Gastroesophageal sphincter (tissue), 4 donors: ENCODE measurements around the gene LTBP1. TPM values are rescaled to one million over a fixed set of nuclear protein-coding genes. Genes with fewer than 3 reads are reported as not detected.

Experiments
- ATAC-seq: fragments of 150-250 bp; one replicate; pipeline ENCODE4 v1.9.1; 2016; ENCODE audit warnings: mild to moderate bottlenecking, moderate library complexity
- H3K27ac ChIP-seq, 4 donors: fragments of 200-600 bp; sonication (generic) in 3 of 4; 1 replicate in 3 of 4; 2 replicates in 1 of 4; pipeline ENCODE4 v1.5.1; 2016 to 2019
- H3K27me3 ChIP-seq: fragments of 200-600 bp; sonication (generic); one replicate; pipeline ENCODE4 v1.5.1; 2019
- H3K36me3 ChIP-seq, 2 donors: fragments of 200-600 bp; sonication (generic); one replicate each; pipeline ENCODE4 v1.5.1; 2019; ENCODE audit warnings: control low read depth in 1 of 2
- H3K4me1 ChIP-seq, 3 donors: fragments of 200-600 bp; sonication (generic); 1 replicate in 2 of 3; 2 replicates in 1 of 3; pipeline ENCODE4 v1.5.1; 2016 to 2019; ENCODE audit warnings: control low read depth in 2 of 3
- H3K4me3 ChIP-seq, 2 donors: fragments of 200-600 bp; sonication (generic); one replicate each; pipeline ENCODE4 v1.5.1; 2019; ENCODE audit warnings: mild to moderate bottlenecking in 1 of 2, moderate library complexity in 1 of 2
- H3K9me3 ChIP-seq, 3 donors: fragments of 200-600 bp; sonication (generic); one replicate each; pipeline ENCODE4 v1.5.1; 2017 to 2019; ENCODE audit warnings: control low read depth in 2 of 3
- EP300 ChIP-seq: sonication (generic); formaldehyde crosslinking; IDR thresholded peaks from one replicate; pipeline ENCODE4 v1.6.1; 2017; ENCODE audit warnings: antibody characterized with exemption, mild to moderate bottlenecking
- POLR2A ChIP-seq, 2 donors: fragments of 450-650 bp; IDR thresholded peaks; one replicate each; pipeline ENCODE4 v1.6.1; 2017; ENCODE audit warnings: antibody characterized with exemption in 2 of 2, mild to moderate bottlenecking in 2 of 2, moderate library complexity in 1 of 2
- POLR2AphosphoS5 ChIP-seq: sonication (generic); formaldehyde crosslinking; IDR thresholded peaks from one replicate; pipeline ENCODE4 v1.6.1; 2017; ENCODE audit warnings: antibody characterized with exemption
- WGBS, 2 donors: methylation state at CpG; one replicate each; pipeline ENCODE4 v1.1.5; 2018; ENCODE audit warnings: low coverage in 1 of 2; 5-methylcytosine and 5-hydroxymethylcytosine counted together
- total RNA-seq, 4 donors: library from RNA; depleted of rRNA; stranded (reverse); fragments of >200 nt; gene quantifications; one replicate each; pipeline ENCODE4 v1.1.0, GENCODE V29; 2016
- TF ChIP-seq, protein P1 (sequence below), 4 experiments: fragments of 200-600 bp in 2 of 4; fragments of 450-650 bp in 2 of 4; sonication (generic) in 1 of 4; IDR thresholded peaks; one replicate each; pipeline ENCODE4 v1.5.1; 2017 to 2019; ENCODE audit warnings: antibody characterized with exemption in 4 of 4, mild to moderate bottlenecking in 2 of 4, moderate library complexity in 2 of 4

LTBP1 gene
- total RNA-seq, 4 donors from 2014 or later: 238 to 493 (median 378) TPM

DNA sequence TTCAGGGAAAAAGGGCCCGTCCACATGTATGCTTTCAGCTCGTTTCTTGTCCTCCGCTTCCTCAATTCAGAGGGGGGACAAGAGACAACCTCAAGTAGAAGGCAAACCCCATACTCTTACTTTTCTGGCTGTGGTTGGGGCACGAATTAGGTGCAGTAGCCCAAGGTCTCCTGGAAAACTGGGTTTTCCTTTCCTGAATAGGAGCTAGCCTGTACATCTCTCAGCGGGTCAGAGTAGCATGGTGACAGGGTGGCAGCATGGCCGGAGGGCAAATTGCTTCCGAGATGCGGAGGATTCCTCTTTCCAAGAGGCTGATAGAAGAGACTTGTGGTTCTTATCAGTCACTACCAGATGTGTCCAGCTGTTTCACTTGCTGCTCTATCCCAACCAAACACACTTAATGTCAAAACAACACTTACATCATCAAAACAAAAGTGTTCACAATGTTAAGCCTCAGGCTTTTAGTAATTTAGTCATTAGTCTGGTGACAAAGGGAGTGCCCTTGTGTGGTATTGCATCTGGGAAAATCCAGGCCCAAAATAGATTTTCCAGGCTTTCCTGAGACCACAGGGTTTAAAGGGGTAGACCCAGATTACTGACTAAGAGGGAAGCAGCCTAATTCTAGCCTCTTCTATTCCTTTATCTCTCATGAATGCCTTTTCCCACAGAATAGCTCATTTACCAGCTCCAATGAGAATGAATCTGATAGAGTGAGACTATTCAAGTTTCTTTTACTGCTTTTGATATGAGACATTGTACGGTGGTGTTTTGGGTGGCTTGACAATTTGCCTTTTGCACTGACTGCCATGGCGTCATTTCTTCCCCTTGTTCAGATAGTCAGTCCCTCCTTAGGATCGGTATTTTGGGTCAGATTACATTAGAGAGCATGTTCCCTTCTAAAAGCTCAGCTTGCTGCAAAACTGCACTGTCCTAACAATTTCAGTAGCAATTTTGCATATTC, 162.0 kb downstream of the LTBP1 start:
- no peak overlapping the region for H3K4me3 ChIP-seq
- peaks cover 12 to 49% (median 14%) of the 10 kb centered on the region in 3 donors for H3K4me1 ChIP-seq
- no peaks in the 10 kb centered on the region for H3K9me3 ChIP-seq
- TF ChIP-seq POLR2AphosphoS5: peak; percentile 67
- TF ChIP-seq, protein P1, sequence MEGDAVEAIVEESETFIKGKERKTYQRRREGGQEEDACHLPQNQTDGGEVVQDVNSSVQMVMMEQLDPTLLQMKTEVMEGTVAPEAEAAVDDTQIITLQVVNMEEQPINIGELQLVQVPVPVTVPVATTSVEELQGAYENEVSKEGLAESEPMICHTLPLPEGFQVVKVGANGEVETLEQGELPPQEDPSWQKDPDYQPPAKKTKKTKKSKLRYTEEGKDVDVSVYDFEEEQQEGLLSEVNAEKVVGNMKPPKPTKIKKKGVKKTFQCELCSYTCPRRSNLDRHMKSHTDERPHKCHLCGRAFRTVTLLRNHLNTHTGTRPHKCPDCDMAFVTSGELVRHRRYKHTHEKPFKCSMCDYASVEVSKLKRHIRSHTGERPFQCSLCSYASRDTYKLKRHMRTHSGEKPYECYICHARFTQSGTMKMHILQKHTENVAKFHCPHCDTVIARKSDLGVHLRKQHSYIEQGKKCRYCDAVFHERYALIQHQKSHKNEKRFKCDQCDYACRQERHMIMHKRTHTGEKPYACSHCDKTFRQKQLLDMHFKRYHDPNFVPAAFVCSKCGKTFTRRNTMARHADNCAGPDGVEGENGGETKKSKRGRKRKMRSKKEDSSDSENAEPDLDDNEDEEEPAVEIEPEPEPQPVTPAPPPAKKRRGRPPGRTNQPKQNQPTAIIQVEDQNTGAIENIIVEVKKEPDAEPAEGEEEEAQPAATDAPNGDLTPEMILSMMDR (IDR thresholded peaks at IDR 0.05): no peak
- TF ChIP-seq EP300: no peak
- no peak for TF ChIP-seq POLR2A (IDR thresholded peaks at IDR 0.05)
- WGBS, 2 donors: 53 to 61% methylated on average over 10 of the region's 11 CpGs
- ATAC-seq: peak; percentile 82
- H3K27ac ChIP-seq: peak overlapping the region in 3 of 4 donors; percentile 53 to 64 (median 55)
- no peaks in the 10 kb centered on the region for H3K36me3 ChIP-seq
- H3K27me3 ChIP-seq: no peaks in the 10 kb centered on the region

DNA sequence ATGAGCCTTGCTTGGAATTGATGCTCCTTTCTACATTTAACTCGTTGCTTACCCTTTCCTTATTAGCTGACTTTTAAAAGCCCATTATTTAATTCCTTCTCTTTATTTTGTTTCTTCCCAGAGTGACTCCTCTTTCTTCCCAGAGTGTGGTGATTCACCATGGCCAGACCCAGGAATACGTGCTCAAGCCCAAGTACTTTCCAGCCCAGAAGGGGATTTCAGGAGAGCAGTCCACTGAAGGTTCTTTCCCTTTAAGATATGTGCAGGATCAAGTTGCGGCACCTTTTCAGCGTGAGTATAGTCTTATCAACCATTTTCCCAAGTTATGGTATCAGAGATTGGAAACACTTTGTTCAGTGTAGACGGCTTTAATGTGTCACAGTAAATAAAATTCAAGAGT, 163.7 kb downstream of the LTBP1 start:
- WGBS, 2 donors: 59 to 70% methylated on average over 5 of the region's 5 CpGs
- Histone ChIP-seq H3K27ac (no peak overlapping the region), H3K4me3 (no peak overlapping the region), H3K36me3 (no peaks in the 10 kb centered on the region), H3K4me1 (peaks cover 3 to 34% (median 6%) of the 10 kb centered on the region in 3 donors), H3K27me3 (no peaks in the 10 kb centered on the region), H3K9me3 (no peaks in the 10 kb centered on the region)
- TF ChIP-seq POLR2AphosphoS5 (no peak), POLR2A (IDR thresholded peaks at IDR 0.05) (no peak), EP300 (no peak)
- TF ChIP-seq, protein P1 (IDR thresholded peaks at IDR 0.05): no peak
- ATAC-seq: no peak

DNA sequence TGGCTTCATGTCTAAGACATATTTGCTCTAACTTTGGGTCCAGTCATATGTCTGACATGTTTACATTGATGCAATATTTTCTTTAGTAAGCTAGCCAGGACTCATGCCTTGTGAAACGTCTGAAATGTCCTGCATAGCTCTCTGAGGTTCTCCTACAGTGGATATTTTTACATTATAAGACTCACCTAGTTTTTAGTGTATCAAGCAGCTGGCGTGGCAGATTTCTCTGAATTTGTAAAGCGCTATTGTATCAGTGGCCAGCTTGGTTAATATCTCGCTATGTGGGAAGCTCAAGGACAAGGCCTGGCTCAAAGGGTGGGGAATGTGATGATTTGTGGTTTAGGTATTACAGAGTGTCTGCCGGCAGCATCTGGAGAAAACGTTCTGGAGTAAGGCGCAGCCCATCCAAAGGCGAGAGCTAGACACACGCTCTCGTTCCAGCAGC, 164.3 kb downstream of the LTBP1 start:
- Histone ChIP-seq H3K4me3 (no peak overlapping the region), H3K27me3 (no peaks in the 10 kb centered on the region), H3K4me1 (peaks cover 3 to 34% (median 6%) of the 10 kb centered on the region in 3 donors), H3K36me3 (no peaks in the 10 kb centered on the region), H3K9me3 (no peaks in the 10 kb centered on the region), H3K27ac (peak overlapping the region in 2 of 4 donors; percentile 22 to 53)
- TF ChIP-seq, protein P1 (IDR thresholded peaks at IDR 0.05): no peak
- no peak for TF ChIP-seq POLR2AphosphoS5
- no peak for TF ChIP-seq POLR2A (IDR thresholded peaks at IDR 0.05)
- no peak for TF ChIP-seq EP300
- 33 to 68% methylated on average over 3 to 10 of the region's 10 CpGs for WGBS, 2 donors
- no peak for ATAC-seq

DNA sequence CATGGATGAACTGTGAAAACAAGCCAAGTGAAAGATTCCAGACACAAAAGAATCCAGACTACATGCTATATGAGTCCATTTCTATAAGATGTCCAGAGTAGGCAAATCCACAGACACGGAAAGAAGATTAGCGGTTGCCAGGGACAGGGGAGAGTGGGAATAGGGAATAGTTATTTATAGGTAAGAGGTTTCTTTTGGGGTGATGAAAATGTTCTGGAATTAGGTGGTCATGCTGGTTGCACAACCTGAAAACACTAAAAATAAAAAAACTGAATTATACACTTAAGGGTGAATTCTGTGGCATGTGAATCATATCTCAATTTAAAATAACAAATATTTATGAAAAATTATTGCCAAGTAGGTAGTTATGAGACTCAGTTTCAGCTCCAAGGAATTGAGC, 168.4 kb downstream of the LTBP1 start:
- peaks cover 0 to 18% (median 0%) of the 10 kb centered on the region in 3 donors for H3K4me1 ChIP-seq
- H3K4me3 ChIP-seq: no peak overlapping the region
- H3K9me3 ChIP-seq: no peaks in the 10 kb centered on the region
- H3K27me3 ChIP-seq: no peaks in the 10 kb centered on the region
- H3K27ac ChIP-seq: no peak overlapping the region
- WGBS, 2 donors: 91 to 97% methylated on average over 2 of the region's 2 CpGs
- TF ChIP-seq POLR2A (IDR thresholded peaks at IDR 0.05) (no peak), EP300 (no peak), POLR2AphosphoS5 (no peak)
- TF ChIP-seq, protein P1 (IDR thresholded peaks at IDR 0.05): no peak
- H3K36me3 ChIP-seq: no peaks in the 10 kb centered on the region
- no peak for ATAC-seq
